Measurements from ENCODE around the gene C3orf18.

C3orf18 gene

GRCh38 chr3:50531201-50531600 is 36.3 kb downstream of the C3orf18 start:
- H3K27me3 ChIP-seq (ENCODE audit: control insufficient read depth, insufficient read depth, low read length), result peaks cover 26% of the 10 kb centered on the region
- no peaks in the 10 kb centered on the region for H3K36me3 ChIP-seq (ENCODE audit: control insufficient read depth, insufficient read depth, low read length)
- H3K9me3 ChIP-seq (ENCODE audit: control insufficient read depth, insufficient read depth, low read length), result no peaks in the 10 kb centered on the region
- no peak overlapping the region for H3K27ac ChIP-seq (ENCODE audit: low read depth, low read length)
- no peak overlapping the region for H3K4me3 ChIP-seq (ENCODE audit: low read depth, low read length)
- H3K9ac ChIP-seq (ENCODE audit: low read depth, low read length), result no peak overlapping the region
- H3K4me1 ChIP-seq (ENCODE audit: control insufficient read depth, insufficient read depth, low read length), result peaks cover 12% of the 10 kb centered on the region

GRCh38 chr3:50530001-50530970 is 37.3 kb downstream of the C3orf18 start:
- Histone ChIP-seq H3K9ac (ENCODE audit: low read depth, low read length) (no peak overlapping the region), H3K36me3 (ENCODE audit: control insufficient read depth, insufficient read depth, low read length) (no peaks in the 10 kb centered on the region), H3K9me3 (ENCODE audit: control insufficient read depth, insufficient read depth, low read length) (no peaks in the 10 kb centered on the region), H3K4me1 (ENCODE audit: control insufficient read depth, insufficient read depth, low read length) (peaks cover 19% of the 10 kb centered on the region), H3K27me3 (ENCODE audit: control insufficient read depth, insufficient read depth, low read length) (peaks cover 26% of the 10 kb centered on the region), H3K27ac (ENCODE audit: low read depth, low read length) (no peak overlapping the region), H3K4me3 (ENCODE audit: low read depth, low read length) (peak overlapping the region; percentile 44; the same call in 1 of the 2 replicates)

DNA sequence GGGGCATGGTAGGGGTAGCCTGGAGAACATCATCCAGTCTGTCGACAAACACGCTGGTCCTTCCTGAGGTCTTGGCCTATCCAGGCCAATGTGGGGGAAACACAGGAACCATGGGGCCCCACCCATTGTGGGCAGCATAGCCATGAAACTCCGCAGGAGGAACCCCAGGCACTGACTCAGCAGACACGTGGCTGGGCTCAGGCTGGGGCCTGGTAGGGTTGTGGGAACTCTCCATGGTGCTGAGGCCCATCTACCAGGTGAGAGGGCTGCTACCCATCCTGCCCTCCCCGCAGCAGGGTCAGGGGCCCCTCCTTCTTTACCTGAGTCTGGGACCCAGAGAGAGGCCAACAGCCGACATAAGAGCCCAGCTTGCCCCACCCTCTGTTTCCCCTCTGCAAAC is 41.6 kb downstream of the C3orf18 start:
- Histone ChIP-seq H3K27me3 (ENCODE audit: control insufficient read depth, insufficient read depth, low read length) (peaks cover 16% of the 10 kb centered on the region), H3K9ac (ENCODE audit: low read depth, low read length) (no peak overlapping the region), H3K4me3 (ENCODE audit: low read depth, low read length) (no peak overlapping the region), H3K9me3 (ENCODE audit: control insufficient read depth, insufficient read depth, low read length) (no peaks in the 10 kb centered on the region), H3K4me1 (ENCODE audit: control insufficient read depth, insufficient read depth, low read length) (peaks cover 47% of the 10 kb centered on the region), H3K27ac (ENCODE audit: low read depth, low read length) (no peak overlapping the region), H3K36me3 (ENCODE audit: control insufficient read depth, insufficient read depth, low read length) (no peaks in the 10 kb centered on the region)

- Histone ChIP-seq H3K9me3 (ENCODE audit: control insufficient read depth, insufficient read depth, low read length) (no peaks in the 10 kb centered on the region), H3K27me3 (ENCODE audit: control insufficient read depth, insufficient read depth, low read length) (peaks cover 10% of the 10 kb centered on the region; the same call in 1 of the 2 replicates), H3K9ac (ENCODE audit: low read depth, low read length) (no peak overlapping the region), H3K4me3 (ENCODE audit: low read depth, low read length) (no peak overlapping the region), H3K4me1 (ENCODE audit: control insufficient read depth, insufficient read depth, low read length) (peaks cover 46% of the 10 kb centered on the region), H3K36me3 (ENCODE audit: control insufficient read depth, insufficient read depth, low read length) (no peaks in the 10 kb centered on the region), H3K27ac (ENCODE audit: low read depth, low read length) (no peak overlapping the region)
Observed at GRCh38 chr3:50525191-50525910, 42.2 kb downstream of the C3orf18 start.

GRCh38 chr3:50524746-50525145 is 42.8 kb downstream of the C3orf18 start:
- H3K4me3 ChIP-seq (ENCODE audit: low read depth, low read length), result no peak overlapping the region
- no peak overlapping the region for H3K9ac ChIP-seq (ENCODE audit: low read depth, low read length)
- H3K4me1 ChIP-seq (ENCODE audit: control insufficient read depth, insufficient read depth, low read length), result peaks cover 45% of the 10 kb centered on the region
- H3K27me3 ChIP-seq (ENCODE audit: control insufficient read depth, insufficient read depth, low read length), result peaks cover 6% of the 10 kb centered on the region; the same call in 1 of the 2 replicates
- H3K9me3 ChIP-seq (ENCODE audit: control insufficient read depth, insufficient read depth, low read length), result no peaks in the 10 kb centered on the region
- H3K36me3 ChIP-seq (ENCODE audit: control insufficient read depth, insufficient read depth, low read length), result no peaks in the 10 kb centered on the region
- no peak overlapping the region for H3K27ac ChIP-seq (ENCODE audit: low read depth, low read length)

- H3K27ac ChIP-seq (ENCODE audit: low read depth, low read length), result no peak overlapping the region
- H3K27me3 ChIP-seq (ENCODE audit: control insufficient read depth, insufficient read depth, low read length), result no peaks in the 10 kb centered on the region
- no peaks in the 10 kb centered on the region for H3K36me3 ChIP-seq (ENCODE audit: control insufficient read depth, insufficient read depth, low read length)
- H3K4me1 ChIP-seq (ENCODE audit: control insufficient read depth, insufficient read depth, low read length), result peaks cover 51% of the 10 kb centered on the region
- no peaks in the 10 kb centered on the region for H3K9me3 ChIP-seq (ENCODE audit: control insufficient read depth, insufficient read depth, low read length)
- 0 out of 2 replicates have a peak overlapping the region, but pooled peaks have one; percentile 21 for H3K9ac ChIP-seq (ENCODE audit: low read depth, low read length)
- H3K4me3 ChIP-seq (ENCODE audit: low read depth, low read length), result no peak overlapping the region
Observed at GRCh38 chr3:50523279-50523811, 44.2 kb downstream of the C3orf18 start.

- no peak overlapping the region for H3K27ac ChIP-seq (ENCODE audit: low read depth, low read length)
- no peaks in the 10 kb centered on the region for H3K27me3 ChIP-seq (ENCODE audit: control insufficient read depth, insufficient read depth, low read length)
- H3K4me3 ChIP-seq (ENCODE audit: low read depth, low read length), result no peak overlapping the region
- peaks cover 63% of the 10 kb centered on the region for H3K4me1 ChIP-seq (ENCODE audit: control insufficient read depth, insufficient read depth, low read length)
- H3K9ac ChIP-seq (ENCODE audit: low read depth, low read length), result no peak overlapping the region
- H3K36me3 ChIP-seq (ENCODE audit: control insufficient read depth, insufficient read depth, low read length), result no peaks in the 10 kb centered on the region
- no peaks in the 10 kb centered on the region for H3K9me3 ChIP-seq (ENCODE audit: control insufficient read depth, insufficient read depth, low read length)
Observed at GRCh38 chr3:50521572-50521971, 46.0 kb downstream of the C3orf18 start.

- no peaks in the 10 kb centered on the region for H3K9me3 ChIP-seq (ENCODE audit: control insufficient read depth, insufficient read depth, low read length)
- H3K36me3 ChIP-seq (ENCODE audit: control insufficient read depth, insufficient read depth, low read length), result no peaks in the 10 kb centered on the region
- H3K4me3 ChIP-seq (ENCODE audit: low read depth, low read length), result no peak overlapping the region
- peak overlapping the region; percentile 63 for H3K27ac ChIP-seq (ENCODE audit: low read depth, low read length)
- no peak overlapping the region; the same call in 1 of the 2 replicates for H3K9ac ChIP-seq (ENCODE audit: low read depth, low read length)
- no peaks in the 10 kb centered on the region for H3K27me3 ChIP-seq (ENCODE audit: control insufficient read depth, insufficient read depth, low read length)
- H3K4me1 ChIP-seq (ENCODE audit: control insufficient read depth, insufficient read depth, low read length), result peaks cover 68% of the 10 kb centered on the region
Observed at GRCh38 chr3:50520849-50521248, 46.7 kb downstream of the C3orf18 start.

- no peaks in the 10 kb centered on the region for H3K36me3 ChIP-seq (ENCODE audit: control insufficient read depth, insufficient read depth, low read length)
- H3K4me3 ChIP-seq (ENCODE audit: low read depth, low read length), result no peak overlapping the region
- H3K9me3 ChIP-seq (ENCODE audit: control insufficient read depth, insufficient read depth, low read length), result no peaks in the 10 kb centered on the region
- H3K4me1 ChIP-seq (ENCODE audit: control insufficient read depth, insufficient read depth, low read length), result peaks cover 67% of the 10 kb centered on the region
- no peaks in the 10 kb centered on the region for H3K27me3 ChIP-seq (ENCODE audit: control insufficient read depth, insufficient read depth, low read length)
- H3K27ac ChIP-seq (ENCODE audit: low read depth, low read length), result peak overlapping the region; percentile 54
- H3K9ac ChIP-seq (ENCODE audit: low read depth, low read length), result no peak overlapping the region
Observed at GRCh38 chr3:50519471-50520089, 48.0 kb downstream of the C3orf18 start.

GRCh38 chr3:50518436-50518835 is 49.1 kb downstream of the C3orf18 start:
- H3K36me3 ChIP-seq (ENCODE audit: control insufficient read depth, insufficient read depth, low read length), result no peaks in the 10 kb centered on the region
- H3K27ac ChIP-seq (ENCODE audit: low read depth, low read length), result no peak overlapping the region
- H3K27me3 ChIP-seq (ENCODE audit: control insufficient read depth, insufficient read depth, low read length), result no peaks in the 10 kb centered on the region
- H3K9ac ChIP-seq (ENCODE audit: low read depth, low read length), result no peak overlapping the region
- H3K9me3 ChIP-seq (ENCODE audit: control insufficient read depth, insufficient read depth, low read length), result no peaks in the 10 kb centered on the region
- H3K4me1 ChIP-seq (ENCODE audit: control insufficient read depth, insufficient read depth, low read length), result peaks cover 63% of the 10 kb centered on the region
- H3K4me3 ChIP-seq (ENCODE audit: low read depth, low read length), result no peak overlapping the region
